B cell (primary cell): ENCODE measurements around the gene ANKRD9. TPM values are rescaled to one million over a fixed set of nuclear protein-coding genes. Genes with fewer than 3 reads are reported as not detected.

Source experiments
- ATAC-seq: fragments of 200-7000 bp; cut with Tn5 transposase; one replicate; pipeline ENCODE4 v1.10.0; 2021; ENCODE audit warnings: low read depth, mild to moderate bottlenecking, moderate number of reproducible peaks, moderate library complexity
- CTCF ChIA-PET: fragments of 350-600 bp; sonication (Branson Sonifier 250); formaldehyde crosslinking; loops from one replicate; lab custom pipeline; 2021; ENCODE audit warnings: antibody characterized with exemption, inconsistent platforms; lab: Charles Lee
- POLR2A ChIA-PET: fragments of 350-600 bp; sonication (Branson Sonifier 250); formaldehyde crosslinking; loops from one replicate; lab custom pipeline; 2021; ENCODE audit warnings: antibody characterized with exemption; lab: Charles Lee
- DNase-seq: peaks from one replicate; pipeline ENCODE4 v3.0.0; 2013
- H2AFZ ChIP-seq: 2 replicates; pipeline ENCODE4 v1.6.1; 2012; ENCODE audit warnings: mild to moderate bottlenecking, low read depth, low read length; ENCODE audit not compliant: insufficient read depth, poor library complexity, severe bottlenecking
- H3K27ac ChIP-seq, 2 donors: 1 replicate in 1 of 2; 2 replicates in 1 of 2; pipeline ENCODE4 v1.5.1; 2012 to 2013; ENCODE audit warnings: low read length in 2 of 2, mild to moderate bottlenecking in 2 of 2, moderate library complexity in 1 of 2
- H3K27me3 ChIP-seq, 4 experiments: fragments of 200-600 bp in 1 of 4; sonication (generic) in 1 of 4; replicated peaks in 1 of 4; 1 replicate in 2 of 4; 2 replicates in 2 of 4; pipeline versions ENCODE4 v1.6.1 to v1.7.0; 2013 to 2016; ENCODE audit warnings: low read length in 3 of 4, mild to moderate bottlenecking in 2 of 4, mixed read lengths in 1 of 4, moderate library complexity in 1 of 4; ENCODE audit not compliant: insufficient read depth in 4 of 4, control insufficient read depth in 3 of 4; ENCODE audit errors: control extremely low read depth in 1 of 4
- H3K36me3 ChIP-seq, 2 experiments: replicated peaks in 1 of 2; 1 replicate in 1 of 2; 2 replicates in 1 of 2; pipeline versions ENCODE4 v1.6.1 to v1.7.1; 2013; ENCODE audit warnings: low read length in 1 of 2; ENCODE audit not compliant: insufficient read depth in 2 of 2, control insufficient read depth in 1 of 2; ENCODE audit errors: control extremely low read depth in 1 of 2, extremely low read depth in 1 of 2
- H3K4me1 ChIP-seq, 2 donors: fragments of 200-600 bp in 1 of 2; sonication (generic) in 1 of 2; 1 replicate in 1 of 2; 2 replicates in 1 of 2; pipeline versions ENCODE4 v1.5.1 to v1.6.1; 2013 to 2017; ENCODE audit warnings: low read length in 2 of 2; ENCODE audit not compliant: control insufficient read depth in 2 of 2, insufficient read depth in 2 of 2
- H3K4me2 ChIP-seq: replicated peaks from 2 replicates; pipeline ENCODE3; 2012; ENCODE audit warnings: mild to moderate bottlenecking, low read depth, low read length; ENCODE audit not compliant: poor library complexity, severe bottlenecking
- H3K4me3 ChIP-seq, 5 experiments: fragments of 200-600 bp in 1 of 5; sonication (generic) in 1 of 5; 1 replicate in 3 of 5; 2 replicates in 2 of 5; pipeline versions ENCODE4 v1.5.1 to v1.7.0; 2011 to 2016; ENCODE audit warnings: low read length in 4 of 5, mild to moderate bottlenecking in 4 of 5, low read depth in 2 of 5, control low read depth in 1 of 5, moderate library complexity in 1 of 5; ENCODE audit not compliant: insufficient read depth in 1 of 5; ENCODE audit errors: control extremely low read depth in 1 of 5, extremely low read depth in 1 of 5
- H3K79me2 ChIP-seq: fragments of 200-600 bp; sonication (generic); one replicate; pipeline ENCODE4 v1.6.0; 2016; ENCODE audit warnings: low read length; ENCODE audit not compliant: control insufficient read depth, insufficient read depth
- H3K9ac ChIP-seq: fragments of 200-600 bp; sonication (generic); 2 replicates; pipeline ENCODE4 v1.6.1; 2017; ENCODE audit warnings: mild to moderate bottlenecking, low read length, moderate library complexity
- H3K9me3 ChIP-seq, 3 donors: one replicate each; pipeline versions ENCODE4 v1.6.1 to v1.7.1; 2013; ENCODE audit warnings: low read length in 2 of 3; ENCODE audit not compliant: control insufficient read depth in 2 of 3, insufficient read depth in 1 of 3; ENCODE audit errors: control extremely low read depth in 1 of 3
- H4K20me1 ChIP-seq: 2 replicates; pipeline ENCODE4 v1.6.0; 2012; ENCODE audit warnings: mild to moderate bottlenecking, low read length; ENCODE audit not compliant: insufficient read depth, control insufficient read depth, poor library complexity, severe bottlenecking
- H3K27ac Mint-ChIP-seq: one replicate; pipeline ENCODE4 v1.8.0; 2021; ENCODE audit warnings: mixed read lengths
- H3K27me3 Mint-ChIP-seq: one replicate; pipeline ENCODE4 v1.8.0; 2021; ENCODE audit warnings: mixed read lengths
- H3K4me1 Mint-ChIP-seq: one replicate; pipeline ENCODE4 v1.8.0; 2021; ENCODE audit warnings: mixed read lengths
- H3K4me3 Mint-ChIP-seq: one replicate; pipeline ENCODE4 v1.8.0; 2021; ENCODE audit warnings: mixed read lengths
- H3K9me3 Mint-ChIP-seq: one replicate; pipeline ENCODE4 v1.8.0; 2022; ENCODE audit warnings: mixed read lengths; ENCODE audit not compliant: insufficient read depth
- CTCF ChIP-seq: fragments of 200-600 bp; IDR thresholded peaks from one replicate; pipeline ENCODE4 v1.8.0; 2022; ENCODE audit warnings: antibody characterized with exemption, mild to moderate bottlenecking
- EZH2 ChIP-seq: IDR thresholded peaks from 2 replicates; pipeline ENCODE4 v1.6.1; 2012; ENCODE audit warnings: borderline replicate concordance, low read depth, mild to moderate bottlenecking, moderate library complexity, low read length; ENCODE audit not compliant: insufficient read depth, poor library complexity, severe bottlenecking
- whole genome bisulfite sequencing: methylation state at CpG from one replicate; pipeline ENCODE4 v1.1.5; 2013; ENCODE audit warnings: missing lambda C conversion rate; ENCODE audit not compliant: insufficient coverage; 5-methylcytosine and 5-hydroxymethylcytosine counted together
- intact Hi-C: fragments of 100-400 bp; cut with micrococcal nuclease; formaldehyde crosslinking; loops from one replicate; pipeline ENCODE4 v1.10.0; 2022
- polyA plus RNA-seq: library from polyadenylated mRNA; depleted of rRNA; stranded (reverse); fragments of >200 nt; gene quantifications from 2 replicates; pipeline ENCODE4 v1.2.3, GENCODE V29; 2012
- small RNA-seq: library from RNA; depleted of rRNA; stranded (forward); fragments of <200 nt; gene quantifications from one replicate; pipeline ENCODE3, GENCODE V24; 2012; ENCODE audit warnings: low replicate concordance, low read depth; ENCODE audit not compliant: insufficient read length
- total RNA-seq, 2 donors: library from RNA; stranded (reverse); fragments of 120-200 nt in 1 of 2; gene quantifications; 1 replicate in 1 of 2; 2 replicates in 1 of 2; pipeline versions ENCODE4 v1.2.3 to v1.2.4, GENCODE V29; 2013 to 2022

ANKRD9 gene
- total and polyA plus RNA-seq, 2 donors (not counting 1 experiment from before 2014, with no cell fraction given): 1.4 to 1.5 TPM

GRCh38 chr14:102454711-102455110, 54.9 kb downstream of the ANKRD9 start:
- Mint-ChIP-seq H3K27ac (no peak overlapping the region), H3K9me3 (no peaks in the 10 kb centered on the region), H3K4me3 (no peak overlapping the region), H3K4me1 (no peaks in the 10 kb centered on the region), H3K27me3 (no peaks in the 10 kb centered on the region)
- Histone ChIP-seq H3K79me2 (no peaks in the 10 kb centered on the region), H3K9ac (no peak overlapping the region), H3K27ac (no peak overlapping the region), H3K4me3 (no peak overlapping the region), H2AFZ (no peak overlapping the region), H3K9me3 (no peaks in the 10 kb centered on the region), H3K27me3 (no peaks in the 10 kb centered on the region), H3K4me2 (no peak overlapping the region), H4K20me1 (no peaks in the 10 kb centered on the region), H3K4me1 (no peaks in the 10 kb centered on the region), H3K36me3 (peaks cover 0 to 15% of the 10 kb centered on the region in 2 experiments)
- POLR2A ChIA-PET: no interaction called here
- ATAC-seq (no peak), DNase-seq (no peak)
- intact Hi-C loops: no loop called here
- CTCF ChIA-PET: interaction anchor here (1.3 kb wide), 1 partner anchor 16 kb away, joined by 3 read pairs; no protein-coding TSS in a partner anchor
- 74% methylated on average over 4 of the region's 5 CpGs for WGBS
- no peak for TF ChIP-seq EZH2

- 98% methylated on average over 21 of the region's 24 CpGs for WGBS
- H3K36me3 ChIP-seq: peaks cover 0 to 17% of the 10 kb centered on the region in 2 experiments
- Mint-ChIP-seq H3K27me3 (no peaks in the 10 kb centered on the region), H3K4me1 (no peaks in the 10 kb centered on the region), H3K9me3 (no peaks in the 10 kb centered on the region), H3K27ac (no peak overlapping the region), H3K4me3 (no peak overlapping the region)
- ChIA-PET POLR2A (no interaction called here), CTCF (interaction anchor here (0.6 to 2.0 kb wide), 4 partner anchors 12 to 681 kb away, joined by 3 to 10 read pairs (median 3); no protein-coding TSS in a partner anchor)
- H3K27me3 ChIP-seq: no peaks in the 10 kb centered on the region
- H3K9me3 ChIP-seq: no peaks in the 10 kb centered on the region
- H3K27ac ChIP-seq: no peak overlapping the region
- no peak overlapping the region for H2AFZ ChIP-seq
- no peaks in the 10 kb centered on the region for H4K20me1 ChIP-seq
- no peak for DNase-seq
- H3K79me2 ChIP-seq: no peaks in the 10 kb centered on the region
- H3K4me2 ChIP-seq: no peak overlapping the region
- intact Hi-C loops: no loop called here
- no peak overlapping the region for H3K4me3 ChIP-seq
- H3K9ac ChIP-seq: no peak overlapping the region
- ATAC-seq: no peak
- H3K4me1 ChIP-seq: no peaks in the 10 kb centered on the region
- TF ChIP-seq CTCF: no peak
- no peak for TF ChIP-seq EZH2
These were observed 57.3 kb downstream of the ANKRD9 start for GRCh38 chr14:102452302-102452701.

Small RNAs within 50 kb of the gene (small RNA-seq; reads per million reads assigned to genes)
- gene MIR4309: not detected

Other genes starting within 250 kb of the ANKRD9 start
- gene MOK, start 204.6 kb downstream of the ANKRD9 start, total RNA-seq: 2.9 and 3.0 TPM in 2 replicates
- gene MOK, start 204.6 kb downstream of the ANKRD9 start, polyA plus RNA-seq: 1.2 and 2.3 TPM in 2 replicates
- 22.8 and 22.9 TPM in 2 replicates for gene ZNF839, start 190.0 kb downstream of the ANKRD9 start, total RNA-seq
- gene ZNF839, start 190.0 kb downstream of the ANKRD9 start, polyA plus RNA-seq: 28.8 and 31.6 TPM in 2 replicates
- gene CINP, start 146.9 kb downstream of the ANKRD9 start, total RNA-seq: 23.7 and 28.8 TPM in 2 replicates
- gene CINP, start 146.9 kb downstream of the ANKRD9 start, polyA plus RNA-seq: 18.6 and 21.9 TPM in 2 replicates
- 10.8 and 11.2 TPM in 2 replicates for gene TECPR2, start 146.8 kb downstream of the ANKRD9 start, total RNA-seq
- 3.6 and 4.7 TPM in 2 replicates for gene TECPR2, start 146.8 kb downstream of the ANKRD9 start, polyA plus RNA-seq
- 37.1 and 38.4 TPM in 2 replicates for gene RCOR1, start 82.9 kb upstream of the ANKRD9 start, total RNA-seq
- gene RCOR1, start 82.9 kb upstream of the ANKRD9 start, polyA plus RNA-seq: 8.7 and 12.5 TPM in 2 replicates